HK-2 (cell line): ENCODE results near the gene RPL13A.
"Not testable (repeated sequence)": the region's sequence is repeated elsewhere in the genome, so short reads cannot be mapped to it uniquely, and the experiment has no call there.

Experiments
- DNase-seq: peaks from one replicate; pipeline ENCODE4 v3.0.0-alpha.2; 2018; ENCODE audit not compliant: unreplicated experiment

RPL13A gene

DNA sequence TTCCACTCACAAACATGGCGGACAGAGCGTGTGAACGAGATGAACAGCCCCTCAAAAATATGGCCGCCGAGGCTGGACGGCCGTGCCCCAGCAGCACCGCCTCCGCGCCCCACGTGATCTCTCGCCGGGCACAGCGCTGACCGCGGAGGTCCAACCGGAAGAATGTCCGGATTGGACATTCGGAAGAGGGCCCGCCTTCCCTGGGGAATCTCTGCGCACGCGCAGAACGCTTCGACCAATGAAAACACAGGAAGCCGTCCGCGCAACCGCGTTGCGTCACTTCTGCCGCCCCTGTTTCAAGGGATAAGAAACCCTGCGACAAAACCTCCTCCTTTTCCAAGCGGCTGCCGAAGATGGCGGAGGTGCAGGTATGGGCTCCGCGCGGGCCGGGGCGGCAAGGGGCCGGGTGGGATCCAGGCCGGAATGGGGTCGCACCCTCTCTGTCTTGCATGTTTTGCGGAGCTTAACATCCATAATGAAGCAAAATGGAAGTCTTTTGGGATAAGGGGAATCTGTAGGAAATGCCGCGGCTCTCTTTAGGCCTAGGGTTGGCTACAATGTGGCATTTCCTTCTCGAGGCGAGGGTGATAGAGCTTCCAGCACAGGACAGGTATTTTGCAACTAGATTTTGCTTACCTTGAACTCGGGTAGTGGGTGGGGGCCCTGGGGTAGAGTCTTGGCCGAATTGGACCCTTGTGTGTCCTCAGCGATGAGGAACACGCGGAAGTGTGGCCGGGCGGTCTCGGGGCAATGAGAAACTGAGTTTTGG, at the start of gene RPL13A:
TSS of gene RPL13A (plus strand) at position 332 of the 769 bp plus-strand sequence. CDS start at position 354, 22 bp downstream.
- peak; percentile 100 for DNase-seq

DNA sequence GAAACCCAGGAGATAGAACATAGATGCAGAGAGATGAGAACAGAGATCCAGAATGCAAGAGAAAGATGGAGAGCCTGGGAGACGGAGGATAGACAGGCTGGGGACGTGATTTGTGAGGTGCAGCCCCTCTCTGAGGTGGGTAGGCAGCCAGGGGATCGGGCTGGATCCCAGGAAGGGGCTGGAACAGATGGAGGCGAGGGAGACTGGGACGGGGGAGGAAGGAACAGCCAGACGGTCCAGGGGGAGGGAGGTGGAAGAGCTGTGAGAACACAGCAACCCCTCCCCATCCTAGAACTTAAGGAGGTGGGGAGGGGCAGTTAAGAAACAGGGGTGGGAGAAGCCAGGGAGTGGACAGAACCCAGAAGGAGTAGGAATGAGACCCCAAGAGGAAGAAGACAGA, 49.1 kb upstream of the RPL13A start:
- no peak for DNase-seq

DNA sequence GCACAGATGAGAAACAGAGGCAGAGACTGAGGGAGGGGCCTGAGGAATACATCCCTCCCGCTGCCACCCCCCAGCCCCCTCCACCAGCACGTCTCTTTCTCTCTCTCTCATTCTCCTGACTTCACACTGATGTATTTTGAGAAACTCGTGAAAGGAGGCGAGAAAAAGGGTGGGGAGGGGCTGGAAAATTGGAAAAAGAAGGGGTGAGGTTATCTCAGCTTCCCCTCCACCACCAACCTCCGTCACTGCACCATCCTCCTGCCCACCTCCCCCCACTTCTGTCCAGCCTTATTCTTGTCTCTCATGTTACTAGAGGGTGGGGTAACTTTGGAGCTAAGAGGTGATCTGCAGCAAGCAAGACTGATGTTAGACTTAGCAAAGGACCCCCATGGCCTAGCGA, 47.6 kb upstream of the RPL13A start:
- no peak for DNase-seq

- DNase-seq: no peak
Measured at GRCh38 chr19:49440439-49441209, 46.8 kb upstream of the RPL13A start.

- DNase-seq: no peak
Measured at GRCh38 chr19:49441210-49441959, 46.0 kb upstream of the RPL13A start, which contains the start of gene SLC17A7. TSS of gene SLC17A7 (minus strand) at chr19:49441527. CDS start at chr19:49441379, 148 bp downstream.

- no peak for DNase-seq
Measured at GRCh38 chr19:49441960-49442350, 45.5 kb upstream of the RPL13A start.

- DNase-seq: no peak
Measured at GRCh38 chr19:49442354-49442753, 45.1 kb upstream of the RPL13A start.

DNA sequence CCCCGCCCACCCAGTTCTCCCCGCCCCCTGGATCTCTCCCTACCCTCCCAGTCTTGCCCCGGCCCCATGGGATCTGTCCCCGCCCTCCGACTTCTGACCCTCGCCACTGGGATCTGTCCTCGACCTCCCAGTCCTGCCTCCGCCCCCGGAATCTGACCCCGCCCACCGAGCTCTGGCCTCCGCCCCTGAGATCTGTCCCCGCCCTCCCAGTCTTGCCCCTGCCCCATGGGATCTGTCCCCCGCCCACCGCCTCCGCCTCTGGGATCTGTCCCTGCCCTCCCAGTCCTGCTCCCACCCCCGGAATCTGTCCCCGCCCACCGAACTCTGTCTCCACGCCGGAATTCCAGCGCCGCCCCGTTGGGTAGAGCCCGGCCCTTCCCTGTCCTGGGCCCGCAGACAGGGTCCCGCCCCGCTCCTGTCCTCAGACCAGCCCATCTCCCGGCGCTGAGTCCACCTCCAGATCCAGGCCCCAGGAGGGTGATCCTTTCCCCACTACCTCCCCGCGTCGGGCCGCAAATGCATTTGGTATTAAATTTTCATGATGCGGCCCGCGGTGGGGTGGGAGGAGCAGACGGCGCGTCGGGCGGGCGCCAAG, 44.5 kb upstream of the RPL13A start:
- peak; percentile 94 for DNase-seq

- peak; percentile 93 for DNase-seq
Measured at GRCh38 chr19:49443366-49444099, 43.9 kb upstream of the RPL13A start.

- DNase-seq: not testable (repeated sequence)
Measured at GRCh38 chr19:49444100-49444700, 43.2 kb upstream of the RPL13A start.

- DNase-seq: no peak
Measured at GRCh38 chr19:49445997-49446396, 41.4 kb upstream of the RPL13A start.

GRCh38 chr19:49447485-49448431, 39.6 kb upstream of the RPL13A start:
- no peak for DNase-seq

DNA sequence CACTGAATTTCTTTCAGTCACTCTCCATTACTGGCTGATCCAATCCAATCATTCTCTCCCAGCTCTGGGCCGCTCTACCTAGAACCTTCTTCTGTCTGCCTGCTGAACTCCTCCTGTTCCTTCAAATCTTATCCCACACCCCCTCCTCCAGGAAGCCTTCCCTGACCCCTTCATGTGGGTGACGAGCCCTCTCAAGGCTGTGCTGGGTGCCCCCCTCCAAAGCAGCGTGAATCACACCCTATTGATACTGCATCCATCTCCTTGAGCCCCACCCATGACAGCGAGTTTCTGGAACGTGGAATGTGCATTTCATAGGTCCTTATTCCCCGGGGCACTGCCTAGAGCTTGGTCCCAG, 39.0 kb upstream of the RPL13A start:
- no peak for DNase-seq

DNA sequence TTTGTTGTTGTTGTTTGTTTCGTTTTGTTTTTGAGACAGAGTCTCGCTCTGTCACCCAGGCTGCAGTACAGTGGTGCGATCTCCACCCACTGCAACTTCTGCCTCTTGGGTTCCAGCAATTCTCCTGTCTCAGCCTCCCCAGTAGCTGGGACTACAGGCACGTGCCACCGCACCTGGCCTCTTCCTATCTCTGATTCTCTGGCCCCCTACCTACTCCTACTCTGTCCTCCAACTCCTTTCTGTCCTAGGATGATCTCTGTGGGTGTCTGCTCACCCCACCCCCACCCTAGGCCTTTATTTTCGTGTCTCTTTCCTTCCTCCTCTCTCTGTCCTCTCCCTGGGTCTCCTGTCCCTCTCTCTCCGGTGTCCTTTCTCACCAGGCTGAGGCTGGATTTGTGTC, 37.0 kb upstream of the RPL13A start:
- DNase-seq: no peak

- peak; percentile 96 for DNase-seq
Measured at GRCh38 chr19:49451430-49452181, 35.8 kb upstream of the RPL13A start, which contains the start of gene PIH1D1. TSS of gene PIH1D1 (minus strand) at chr19:49451814. CDS start at chr19:49451574, 240 bp downstream.

DNA sequence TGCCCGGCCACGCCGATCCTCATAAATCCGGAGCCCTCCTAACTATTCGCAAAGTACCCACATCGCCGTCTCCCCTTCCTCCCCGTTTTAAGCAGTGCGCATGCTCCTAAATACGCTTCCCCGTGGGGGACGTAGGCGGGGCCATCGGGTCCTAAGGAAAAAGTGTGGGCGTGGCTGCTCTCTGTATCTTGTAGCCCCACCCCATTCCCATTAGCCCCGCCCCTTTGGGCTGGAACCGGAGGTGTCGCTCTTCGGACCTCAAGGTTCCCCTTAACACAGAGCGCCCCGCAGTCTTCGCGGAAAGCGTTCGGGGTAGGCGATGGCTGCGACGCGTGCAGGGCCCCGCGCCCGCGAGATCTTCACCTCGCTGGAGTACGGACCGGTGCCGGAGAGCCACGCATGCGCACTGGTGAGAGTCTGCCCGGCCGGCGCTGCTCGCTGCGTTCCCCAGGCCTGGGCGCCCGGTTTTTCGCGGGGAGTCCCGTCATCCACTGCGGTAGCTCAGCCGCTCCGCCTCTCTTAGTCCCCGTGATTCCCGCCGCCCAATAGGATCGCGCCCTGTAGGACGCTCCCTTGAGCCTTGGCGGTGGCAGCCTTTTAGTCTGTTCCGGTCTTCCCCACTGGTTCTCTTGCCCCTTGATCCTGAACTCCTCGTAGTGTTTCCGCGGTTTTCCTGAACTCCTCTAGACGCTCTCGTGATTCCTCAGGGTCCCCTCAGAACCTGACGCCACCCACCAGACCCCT, 34.2 kb upstream of the RPL13A start, which contains the start of gene ALDH16A1:
TSS of gene ALDH16A1 (plus strand) at position 213 of the 744 bp plus-strand sequence. CDS start at position 320, 107 bp downstream.
- DNase-seq: peak; percentile 98

GRCh38 chr19:49453757-49454240, 33.6 kb upstream of the RPL13A start:
- no peak for DNase-seq

DNA sequence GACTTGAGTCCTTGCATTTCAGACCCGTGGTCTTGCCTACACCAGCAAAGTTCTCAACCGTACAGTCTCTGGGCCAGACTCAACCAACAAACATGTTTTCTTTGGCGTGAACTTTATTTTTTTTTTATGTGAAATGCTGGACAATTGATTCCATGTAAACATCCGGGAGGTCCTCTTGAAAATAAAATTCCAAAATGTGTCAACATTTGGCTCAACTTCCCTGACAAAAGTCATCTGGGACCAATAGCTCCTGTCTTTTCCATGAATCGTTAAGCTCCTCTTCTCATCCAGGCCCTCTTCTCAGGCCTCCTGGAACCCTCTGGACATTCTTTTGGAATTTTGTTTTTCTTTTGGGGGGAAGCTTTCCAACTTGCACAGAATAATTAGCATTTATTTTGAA, 31.6 kb upstream of the RPL13A start:
- DNase-seq: no peak
